Chondrocyte (in vitro differentiated cells): ENCODE results near the gene SERINC5. TPM values are rescaled to one million over a fixed set of nuclear protein-coding genes. Genes with fewer than 3 reads are reported as not detected.

ENCODE experiments used
- DNase-seq: peaks from one replicate; pipeline ENCODE4 v3.0.0; 2021; ENCODE audit warnings: mixed read lengths, low spot score
- H3K27ac Mint-ChIP-seq: one replicate; pipeline ENCODE4 v1.8.0; 2021; ENCODE audit warnings: mild to moderate bottlenecking, moderate library complexity, mixed read lengths; ENCODE audit not compliant: unreplicated experiment
- H3K27me3 Mint-ChIP-seq: 2 replicates; pipeline ENCODE4 v1.8.0; 2021; ENCODE audit warnings: low read depth, mixed read lengths
- H3K36me3 Mint-ChIP-seq: 2 replicates; pipeline ENCODE4 v1.8.0; 2021; ENCODE audit warnings: low read depth, mixed read lengths
- H3K4me1 Mint-ChIP-seq: 2 replicates; pipeline ENCODE4 v1.8.0; 2021; ENCODE audit warnings: low read depth, mild to moderate bottlenecking, mixed read lengths
- H3K4me3 Mint-ChIP-seq: one replicate; pipeline ENCODE4 v1.8.0; 2021; ENCODE audit warnings: mild to moderate bottlenecking, moderate library complexity, mixed read lengths; ENCODE audit not compliant: unreplicated experiment
- H3K9me3 Mint-ChIP-seq: 2 replicates; pipeline ENCODE4 v1.8.0; 2021; ENCODE audit warnings: low read depth, mixed read lengths
- total RNA-seq: library from RNA; stranded (reverse); gene quantifications from 3 replicates; pipeline ENCODE4 v1.2.1, GENCODE V29; 2021
- TF ChIP-seq, protein P1 (sequence below): fragments of 200-600 bp; sonication (generic); IDR thresholded peaks from 2 replicates; pipeline ENCODE4 v1.5.0; 2021; ENCODE audit warnings: antibody characterized with exemption, mild to moderate bottlenecking, moderate library complexity

Gene SERINC5
- total RNA-seq, 1 donor from 2014 or later, result 41.5 TPM

DNA sequence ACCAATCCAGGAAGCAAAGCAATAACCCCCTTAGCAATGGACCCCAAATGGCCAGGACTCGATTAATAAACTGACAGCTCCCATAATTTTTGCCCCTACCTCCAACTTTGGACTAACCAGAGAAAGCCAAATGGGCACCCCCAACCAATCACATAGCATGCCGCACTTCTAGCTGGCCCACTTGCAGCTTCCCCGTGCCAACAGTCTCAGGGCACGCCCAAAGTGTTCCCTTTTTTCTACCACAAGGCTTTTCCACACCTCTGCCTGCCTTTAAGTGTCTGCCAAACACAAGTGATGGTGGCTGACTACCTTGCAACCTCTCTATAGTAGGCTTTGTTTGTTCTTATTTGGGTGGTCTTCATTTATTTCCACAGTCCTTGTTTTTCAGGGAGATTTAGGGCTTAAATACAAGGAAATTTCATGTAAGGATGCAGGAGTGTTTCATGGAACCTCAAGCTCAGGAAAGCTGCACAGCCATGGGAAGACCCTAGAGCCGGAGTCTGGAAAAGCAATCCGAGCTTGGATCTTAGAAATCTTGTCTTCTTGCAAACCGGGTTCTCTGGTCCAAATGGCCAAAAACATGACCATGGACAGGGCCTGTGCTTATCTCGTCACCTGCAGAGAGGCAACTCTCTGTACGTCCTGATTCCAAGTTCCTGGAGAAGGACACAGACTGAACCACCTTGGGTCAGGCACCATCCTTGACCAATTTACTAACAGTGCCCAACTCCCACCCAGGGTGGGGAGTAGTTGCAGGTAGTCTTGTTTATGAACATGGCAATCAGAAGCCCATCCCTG is 131.5 kb downstream of the SERINC5 start:
- H3K27me3 Mint-ChIP-seq, result no peaks in the 10 kb centered on the region

DNA sequence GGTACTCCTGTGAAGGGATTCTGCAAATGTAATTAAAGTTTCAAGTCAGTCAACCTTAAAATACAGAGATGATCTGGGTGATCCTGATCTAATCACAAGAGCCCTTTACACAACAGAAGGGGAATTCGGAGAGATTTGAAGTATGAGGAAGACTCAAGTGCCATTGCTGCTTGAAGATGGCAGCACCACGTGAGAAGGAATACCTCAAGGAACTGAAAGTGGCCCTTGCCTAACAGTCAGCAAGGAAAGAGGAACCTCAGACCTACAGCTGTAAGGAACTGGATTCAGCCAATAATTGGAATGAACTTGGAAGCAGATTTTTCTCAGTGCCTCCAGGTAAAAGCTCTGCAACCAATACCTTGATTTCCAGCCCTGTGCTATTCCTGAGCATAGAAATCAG is 133.3 kb downstream of the SERINC5 start:
- Mint-ChIP-seq H3K4me1 (peaks cover 18% of the 10 kb centered on the region), H3K27me3 (no peaks in the 10 kb centered on the region), H3K27ac (no peak overlapping the region), H3K36me3 (peaks cover 1% of the 10 kb centered on the region), H3K4me3 (no peak overlapping the region), H3K9me3 (peaks cover 3% of the 10 kb centered on the region)
- TF ChIP-seq, protein P1, sequence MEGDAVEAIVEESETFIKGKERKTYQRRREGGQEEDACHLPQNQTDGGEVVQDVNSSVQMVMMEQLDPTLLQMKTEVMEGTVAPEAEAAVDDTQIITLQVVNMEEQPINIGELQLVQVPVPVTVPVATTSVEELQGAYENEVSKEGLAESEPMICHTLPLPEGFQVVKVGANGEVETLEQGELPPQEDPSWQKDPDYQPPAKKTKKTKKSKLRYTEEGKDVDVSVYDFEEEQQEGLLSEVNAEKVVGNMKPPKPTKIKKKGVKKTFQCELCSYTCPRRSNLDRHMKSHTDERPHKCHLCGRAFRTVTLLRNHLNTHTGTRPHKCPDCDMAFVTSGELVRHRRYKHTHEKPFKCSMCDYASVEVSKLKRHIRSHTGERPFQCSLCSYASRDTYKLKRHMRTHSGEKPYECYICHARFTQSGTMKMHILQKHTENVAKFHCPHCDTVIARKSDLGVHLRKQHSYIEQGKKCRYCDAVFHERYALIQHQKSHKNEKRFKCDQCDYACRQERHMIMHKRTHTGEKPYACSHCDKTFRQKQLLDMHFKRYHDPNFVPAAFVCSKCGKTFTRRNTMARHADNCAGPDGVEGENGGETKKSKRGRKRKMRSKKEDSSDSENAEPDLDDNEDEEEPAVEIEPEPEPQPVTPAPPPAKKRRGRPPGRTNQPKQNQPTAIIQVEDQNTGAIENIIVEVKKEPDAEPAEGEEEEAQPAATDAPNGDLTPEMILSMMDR, result no peak
- DNase-seq, result no peak

More for the DNA sequence above, 131.5 kb downstream of the SERINC5 start:
- no peaks in the 10 kb centered on the region for H3K36me3 Mint-ChIP-seq
- TF ChIP-seq, protein P1, result no peak
- H3K27ac Mint-ChIP-seq, result no peak overlapping the region
- no peak overlapping the region for H3K4me3 Mint-ChIP-seq
- H3K4me1 Mint-ChIP-seq, result peaks cover 33% of the 10 kb centered on the region
- no peak for DNase-seq
- H3K9me3 Mint-ChIP-seq, result no peaks in the 10 kb centered on the region

DNA sequence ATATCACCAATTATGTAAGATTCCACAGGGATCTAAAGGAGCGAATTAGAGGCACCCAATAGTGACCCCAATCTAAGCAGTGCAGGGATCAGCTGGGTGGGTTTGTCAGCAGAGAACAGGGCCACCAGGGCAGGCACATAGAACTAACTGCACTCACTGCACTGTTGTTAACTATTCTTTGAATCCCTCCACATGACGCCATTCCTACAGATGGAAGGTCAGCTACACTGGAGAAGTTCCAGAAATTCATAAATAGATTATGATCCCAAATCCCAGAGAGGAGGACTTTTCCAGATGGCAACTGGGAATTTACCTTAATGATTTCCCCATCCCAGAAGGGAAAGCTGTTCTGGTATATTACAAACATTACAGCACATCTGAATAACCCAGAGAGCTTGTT is 136.5 kb downstream of the SERINC5 start:
- TF ChIP-seq, protein P1, result no peak
- Mint-ChIP-seq H3K9me3 (peaks cover 5% of the 10 kb centered on the region), H3K4me3 (no peak overlapping the region), H3K27ac (no peak overlapping the region), H3K27me3 (no peaks in the 10 kb centered on the region), H3K36me3 (peaks cover 3% of the 10 kb centered on the region), H3K4me1 (no peaks in the 10 kb centered on the region)
- no peak for DNase-seq

DNA sequence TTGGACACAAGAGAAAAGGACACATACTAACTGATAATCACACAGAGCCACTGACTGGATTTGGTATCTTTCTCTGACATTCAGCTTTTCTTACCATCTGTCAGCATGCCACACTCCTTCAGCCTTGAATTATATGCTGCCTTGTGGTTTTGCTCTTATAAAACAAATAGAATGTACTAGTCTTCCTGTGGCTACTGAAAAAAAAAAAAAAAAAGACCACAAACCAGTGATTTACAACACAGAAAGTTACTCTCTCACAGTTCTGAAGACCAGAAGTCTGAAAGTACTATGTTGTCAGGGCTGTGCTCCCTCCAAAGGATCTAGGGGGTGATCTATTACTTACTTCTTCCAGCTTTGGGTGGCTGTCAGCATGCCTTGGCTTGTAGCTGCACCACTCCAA is 138.4 kb downstream of the SERINC5 start:
- Mint-ChIP-seq H3K27ac (no peak overlapping the region), H3K4me3 (no peak overlapping the region), H3K4me1 (no peaks in the 10 kb centered on the region), H3K27me3 (no peaks in the 10 kb centered on the region), H3K36me3 (peaks cover 9% of the 10 kb centered on the region), H3K9me3 (peaks cover 8% of the 10 kb centered on the region)
- DNase-seq, result no peak
- TF ChIP-seq, protein P1, result no peak

DNA sequence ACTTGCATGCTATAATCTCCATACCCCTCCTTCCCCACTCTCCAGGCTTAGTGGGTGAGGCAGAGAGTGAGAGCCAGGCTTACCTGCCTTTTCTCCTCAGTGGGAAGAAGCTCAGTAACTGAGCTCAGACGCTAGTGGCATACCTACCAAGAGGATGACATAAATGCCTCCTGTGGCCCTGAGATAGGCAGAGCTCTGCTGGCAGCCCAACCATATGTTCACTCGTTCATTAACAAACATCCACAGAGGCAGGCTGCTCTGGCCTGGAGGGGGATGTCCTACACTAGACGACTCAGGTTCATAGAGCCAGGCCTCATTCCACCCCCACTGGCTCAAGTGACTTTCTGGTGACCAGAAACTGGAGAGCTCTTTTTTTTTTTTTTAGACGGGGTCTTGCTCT is 139.4 kb downstream of the SERINC5 start:
- Mint-ChIP-seq H3K36me3 (peaks cover 9% of the 10 kb centered on the region), H3K27ac (no peak overlapping the region), H3K27me3 (no peaks in the 10 kb centered on the region), H3K4me3 (no peak overlapping the region), H3K9me3 (peaks cover 8% of the 10 kb centered on the region), H3K4me1 (no peaks in the 10 kb centered on the region)
- TF ChIP-seq, protein P1, result no peak
- DNase-seq, result no peak
